CD4-positive, alpha-beta T cell (primary cell): ENCODE data around the gene U2AF2. TPM values are rescaled to one million over a fixed set of nuclear protein-coding genes. Genes with fewer than 3 reads are reported as not detected.

ENCODE experiments used
- ATAC-seq: fragments of 200-7000 bp; cut with Tn5 transposase; one replicate; pipeline ENCODE4 v1.10.0; 2022; ENCODE audit warnings: mild to moderate bottlenecking; ENCODE audit not compliant: poor library complexity
- CTCF ChIA-PET: fragments of 350-600 bp; sonication (Branson Sonifier 250); formaldehyde crosslinking; loops from one replicate; lab custom pipeline; 2021; ENCODE audit warnings: antibody characterized with exemption, inconsistent platforms; lab: Charles Lee
- POLR2A ChIA-PET: fragments of 350-600 bp; sonication (Branson Sonifier 250); formaldehyde crosslinking; loops from one replicate; lab custom pipeline; 2021; ENCODE audit warnings: antibody characterized with exemption, inconsistent platforms; lab: Charles Lee
- DNase-seq, 14 experiments: peaks; one replicate each; pipeline ENCODE4 v3.0.0-alpha.2; 2013 to 2020; ENCODE audit warnings: mixed read lengths in 2 of 14
- H3K27ac ChIP-seq, 2 donors: one replicate each; pipeline versions ENCODE4 v1.5.1 to v1.7.0; 2013; ENCODE audit warnings: low read length in 2 of 2, low read depth in 1 of 2, mild to moderate bottlenecking in 1 of 2
- H3K27me3 ChIP-seq, 2 experiments: 1 replicate in 1 of 2; 2 replicates in 1 of 2; pipeline versions ENCODE4 v1.6.1 to v1.7.0; 2013; ENCODE audit warnings: low read length in 2 of 2, control low read depth in 1 of 2, mild to moderate bottlenecking in 1 of 2, moderate library complexity in 1 of 2; ENCODE audit not compliant: insufficient read depth in 2 of 2, control insufficient read depth in 1 of 2
- H3K36me3 ChIP-seq: one replicate; pipeline ENCODE4 v1.6.1; 2013; ENCODE audit warnings: low read length, control low read depth; ENCODE audit not compliant: insufficient read depth
- H3K4me1 ChIP-seq: one replicate; pipeline ENCODE4 v1.6.1; 2013; ENCODE audit warnings: low read length, control low read depth; ENCODE audit not compliant: insufficient read depth
- H3K4me3 ChIP-seq: one replicate; pipeline ENCODE4 v1.5.1; 2013; ENCODE audit warnings: mild to moderate bottlenecking, low read length, moderate library complexity
- H3K9me3 ChIP-seq, 2 experiments: 1 replicate in 1 of 2; 2 replicates in 1 of 2; pipeline versions ENCODE4 v1.6.1 to v1.7.0; 2013; ENCODE audit warnings: low read length in 2 of 2, mild to moderate bottlenecking in 2 of 2, control low read depth in 1 of 2, moderate library complexity in 1 of 2; ENCODE audit not compliant: control insufficient read depth in 1 of 2, insufficient read depth in 1 of 2
- H3K27ac Mint-ChIP-seq: one replicate; pipeline ENCODE4 v1.8.0; 2020; ENCODE audit warnings: mixed read lengths
- H3K27me3 Mint-ChIP-seq: one replicate; pipeline ENCODE4 v1.8.0; 2021; ENCODE audit warnings: mixed read lengths
- H3K36me3 Mint-ChIP-seq: one replicate; pipeline ENCODE4 v1.8.0; 2021; ENCODE audit warnings: low read depth, mixed read lengths
- H3K4me1 Mint-ChIP-seq: one replicate; pipeline ENCODE4 v1.8.0; 2021; ENCODE audit warnings: low read depth, mixed read lengths
- H3K4me3 Mint-ChIP-seq: one replicate; pipeline ENCODE4 v1.8.0; 2020; ENCODE audit warnings: mild to moderate bottlenecking, mixed read lengths
- H3K9me3 Mint-ChIP-seq: one replicate; pipeline ENCODE4 v1.8.0; 2020; ENCODE audit warnings: mixed read lengths
- CTCF ChIP-seq: fragments of 200-600 bp; IDR thresholded peaks from one replicate; pipeline ENCODE4 v1.8.0; 2022; ENCODE audit warnings: antibody characterized with exemption, mild to moderate bottlenecking
- intact Hi-C, 2 experiments: fragments of 100-400 bp; cut with DNase I in 1 of 2; cut with micrococcal nuclease in 1 of 2; formaldehyde crosslinking; loops; one replicate each; pipeline versions ENCODE4 v1.15.1 to v1.9.0; 2023 to 2025; cut with DNase I, micrococcal nuclease
- total RNA-seq, 174 experiments: library from RNA in 2 of 174; stranded (reverse) in 2 of 174; gene quantifications; one replicate each; pipeline ENCODE4 v1.2.3 and lab custom pipeline; 2021 to 2026

Gene U2AF2
- total RNA-seq, 2 experiments from 2014 or later: 209 to 212 TPM

DNA sequence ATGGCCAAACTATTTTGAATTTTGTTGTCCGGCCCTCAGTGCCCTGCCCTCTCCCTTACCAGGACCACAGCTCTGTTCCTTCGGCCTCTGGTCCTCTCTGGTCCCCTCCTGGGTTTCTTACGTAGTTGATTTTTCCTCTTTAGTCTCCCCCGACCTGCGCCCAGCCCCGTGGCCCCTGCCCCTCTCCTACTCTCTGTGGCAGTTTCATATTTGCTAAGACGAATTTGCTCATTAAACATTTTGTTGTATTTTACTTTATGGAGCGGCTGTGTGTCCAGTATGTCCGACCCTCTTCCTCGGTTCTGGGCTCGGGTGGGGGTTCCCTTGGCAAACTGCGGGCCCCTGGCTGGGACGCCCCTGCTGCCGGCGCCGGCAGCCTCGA, 19.6 kb downstream of the U2AF2 start:
- Mint-ChIP-seq H3K9me3 (no peaks in the 10 kb centered on the region), H3K27ac (peak overlapping the region; percentile 90), H3K4me1 (peaks cover 44% of the 10 kb centered on the region), H3K36me3 (peaks cover 79% of the 10 kb centered on the region), H3K27me3 (no peaks in the 10 kb centered on the region), H3K4me3 (peak overlapping the region; percentile 84)
- ChIA-PET CTCF (no interaction called here), POLR2A (interaction anchor here (0.7 to 1.2 kb wide), 3 partner anchors 10 to 20 kb away, joined by 3 to 4 read pairs (median 3); partner anchors contain the start of gene U2AF2)
- Histone ChIP-seq H3K9me3 (no peaks in the 10 kb centered on the region), H3K27ac (peak overlapping the region; percentile 69 to 89), H3K27me3 (no peaks in the 10 kb centered on the region), H3K36me3 (peaks cover 52% of the 10 kb centered on the region), H3K4me1 (peaks cover 59% of the 10 kb centered on the region), H3K4me3 (peak overlapping the region; percentile 35)
- TF ChIP-seq CTCF: no peak
- intact Hi-C loops: loop anchor here in 1 of 2 experiments (2.0 to 10.0 kb wide), 2 partner anchors 40 to 640 kb away; partner anchors contain the start of gene ZSCAN5A
- DNase-seq: no peak
- no peak for ATAC-seq

- peaks cover 79% of the 10 kb centered on the region for H3K36me3 Mint-ChIP-seq
- Histone ChIP-seq H3K27me3 (no peaks in the 10 kb centered on the region), H3K27ac (peak within 1 kb of the TSS; percentile 69 to 89), H3K36me3 (peaks cover 52% of the 10 kb centered on the region), H3K4me1 (peaks cover 59% of the 10 kb centered on the region), H3K9me3 (no peaks in the 10 kb centered on the region), H3K4me3 (peak within 1 kb of the TSS; percentile 73)
- TF ChIP-seq CTCF: no peak
- H3K27me3 Mint-ChIP-seq: no peaks in the 10 kb centered on the region
- no peaks in the 10 kb centered on the region for H3K9me3 Mint-ChIP-seq
- CTCF ChIA-PET: no interaction called here
- peak within 1 kb of the TSS; percentile 95 for H3K4me3 Mint-ChIP-seq
- H3K27ac Mint-ChIP-seq: peak within 1 kb of the TSS; percentile 90
- POLR2A ChIA-PET: interaction anchor here (0.7 to 1.2 kb wide), 3 partner anchors 11 to 21 kb away, joined by 3 to 4 read pairs (median 3); partner anchors contain the start of gene U2AF2
- ATAC-seq (peak; percentile 92), DNase-seq (peak; percentile 95 to 99 (median 97))
- peaks cover 50% of the 10 kb centered on the region for H3K4me1 Mint-ChIP-seq
- intact Hi-C loops: loop anchor here (1.0 to 10.0 kb wide), 3 partner anchors 20 to 640 kb away; partner anchors contain the start of genes U2AF2 (in 2 of the 2) and ZSCAN5A (in 1 of the 2)
Measured at GRCh38 chr19:55674841-55675660, 20.2 kb downstream of the U2AF2 start, which contains the start of gene EPN1. EPN1 (plus strand) TSS chr19:55675226; CDS start chr19:55678628, 3,402 bp downstream.

GRCh38 chr19:55675661-55676354, 21.0 kb downstream of the U2AF2 start:
- peak overlapping the region; percentile 62 to 73 for H3K27ac ChIP-seq
- H3K9me3 Mint-ChIP-seq: no peaks in the 10 kb centered on the region
- H3K4me3 Mint-ChIP-seq: peak overlapping the region; percentile 95
- CTCF ChIA-PET: interaction anchor here (0.9 kb wide), 1 partner anchor 28 kb away, joined by 5 read pairs; no protein-coding TSS in a partner anchor
- peak overlapping the region; percentile 90 for H3K27ac Mint-ChIP-seq
- peak overlapping the region; percentile 73 for H3K4me3 ChIP-seq
- peaks cover 59% of the 10 kb centered on the region for H3K4me1 ChIP-seq
- H3K36me3 ChIP-seq: peaks cover 52% of the 10 kb centered on the region
- TF ChIP-seq CTCF: no peak
- ATAC-seq (no peak), DNase-seq (no peak)
- POLR2A ChIA-PET: interaction anchor here (0.7 kb wide), 1 partner anchor 199 kb away, joined by 3 read pairs; no protein-coding TSS in a partner anchor
- H3K4me1 Mint-ChIP-seq: peaks cover 46% of the 10 kb centered on the region
- H3K36me3 Mint-ChIP-seq: peaks cover 79% of the 10 kb centered on the region
- H3K27me3 Mint-ChIP-seq: no peaks in the 10 kb centered on the region
- intact Hi-C loops: loop anchor here (1.0 to 10.0 kb wide), 3 partner anchors 21 to 639 kb away; partner anchors contain the start of genes U2AF2 (in 2 of the 2) and ZSCAN5A (in 1 of the 2)
- H3K9me3 ChIP-seq: no peaks in the 10 kb centered on the region
- no peaks in the 10 kb centered on the region for H3K27me3 ChIP-seq
